ENCODE results near the gene LDB2. TPM values are rescaled to one million over a fixed set of nuclear protein-coding genes. Genes with fewer than 3 reads are reported as not detected.

Gene LDB2
- total RNA-seq, 3 donors from 2014 or later: 4.7 to 19.9 (median 9.3) TPM

GRCh38 chr4:16812041-16812440 is 86.4 kb downstream of the LDB2 start:
- ATAC-seq: no peak
- intact Hi-C loops (cut with DNase I, micrococcal nuclease): no loop called here
- no peaks in the 10 kb centered on the region for H3K36me3 ChIP-seq (ENCODE audit: low read depth)

GRCh38 chr4:16809943-16810342 is 88.5 kb downstream of the LDB2 start:
- H3K4me1 ChIP-seq (ENCODE audit: low read depth): no peaks in the 10 kb centered on the region
- H3K4me3 ChIP-seq: no peak overlapping the region
- H3K9me3 ChIP-seq: no peaks in the 10 kb centered on the region
- intact Hi-C loops (cut with DNase I, micrococcal nuclease): no loop called here
- ATAC-seq: no peak
- H3K36me3 ChIP-seq (ENCODE audit: low read depth): no peaks in the 10 kb centered on the region
- no peak for TF ChIP-seq CTCF (IDR thresholded peaks at IDR 0.05)
- no peak for DNase-seq

More at GRCh38 chr4:16812041-16812440, 86.4 kb downstream of the LDB2 start:
- TF ChIP-seq CTCF (IDR thresholded peaks at IDR 0.05): no peak
- no peaks in the 10 kb centered on the region for H3K9me3 ChIP-seq
- H3K4me3 ChIP-seq: no peak overlapping the region
- no peak for DNase-seq
- H3K4me1 ChIP-seq (ENCODE audit: low read depth): no peaks in the 10 kb centered on the region

- ATAC-seq: no peak
- intact Hi-C loops (cut with DNase I, micrococcal nuclease): no loop called here
- Histone ChIP-seq H3K4me1 (ENCODE audit: low read depth) (no peaks in the 10 kb centered on the region), H3K4me3 (no peak overlapping the region), H3K36me3 (ENCODE audit: low read depth) (no peaks in the 10 kb centered on the region), H3K9me3 (no peaks in the 10 kb centered on the region)
- TF ChIP-seq CTCF (IDR thresholded peaks at IDR 0.05): no peak
- DNase-seq: no peak
Observed at GRCh38 chr4:16809064-16809463, 89.4 kb downstream of the LDB2 start.

- intact Hi-C loops (cut with DNase I, micrococcal nuclease): no loop called here
- ATAC-seq: no peak
- Histone ChIP-seq H3K36me3 (ENCODE audit: low read depth) (no peaks in the 10 kb centered on the region), H3K4me1 (ENCODE audit: low read depth) (no peaks in the 10 kb centered on the region), H3K9me3 (no peaks in the 10 kb centered on the region), H3K4me3 (no peak overlapping the region)
- no peak for TF ChIP-seq CTCF (IDR thresholded peaks at IDR 0.05)
- no peak for DNase-seq
Observed at GRCh38 chr4:16807355-16807754, 91.1 kb downstream of the LDB2 start.

- ATAC-seq: no peak
- H3K4me3 ChIP-seq: no peak overlapping the region
- no peak for TF ChIP-seq CTCF (IDR thresholded peaks at IDR 0.05)
- no peaks in the 10 kb centered on the region for H3K4me1 ChIP-seq (ENCODE audit: low read depth)
- DNase-seq: no peak
- intact Hi-C loops (cut with DNase I, micrococcal nuclease): no loop called here
- H3K36me3 ChIP-seq (ENCODE audit: low read depth): no peaks in the 10 kb centered on the region
- H3K9me3 ChIP-seq: no peaks in the 10 kb centered on the region
Observed at GRCh38 chr4:16804581-16804980, 93.9 kb downstream of the LDB2 start.

GRCh38 chr4:16802044-16802443 is 96.4 kb downstream of the LDB2 start:
- H3K36me3 ChIP-seq (ENCODE audit: low read depth): no peaks in the 10 kb centered on the region
- intact Hi-C loops (cut with DNase I, micrococcal nuclease): no loop called here
- no peak for ATAC-seq
- H3K9me3 ChIP-seq: no peaks in the 10 kb centered on the region
- no peak for TF ChIP-seq CTCF (IDR thresholded peaks at IDR 0.05)
- no peaks in the 10 kb centered on the region for H3K4me1 ChIP-seq (ENCODE audit: low read depth)
- H3K4me3 ChIP-seq: no peak overlapping the region
- no peak for DNase-seq

Measured in mucosa of descending colon (tissue), 3 donors.